H1 (cell line): ENCODE measurements around the gene TMPRSS2. TPM values are rescaled to one million over a fixed set of nuclear protein-coding genes. Genes with fewer than 3 reads are reported as not detected.

Source experiments
- BCL11A ChIP-seq, 2 experiments: IDR thresholded peaks; one replicate each; pipeline ENCODE4 v1.6.1; 2011; ENCODE audit warnings: low read depth in 2 of 2, low read length in 2 of 2, mild to moderate bottlenecking in 2 of 2
- CBX5 ChIP-seq: fragments of 300-800, 300-1000 bp; sonication (generic); IDR thresholded peaks from 2 replicates; pipeline ENCODE4 v1.7.1; 2016; ENCODE audit warnings: antibody characterized with exemption, low read length, low read depth
- CEBPB ChIP-seq: IDR thresholded peaks from 2 replicates; pipeline ENCODE4 v1.6.1; 2012; ENCODE audit warnings: low read depth, low read length
- CTBP2 ChIP-seq: IDR thresholded peaks from 2 replicates; pipeline ENCODE4 v1.7.0; 2011; ENCODE audit warnings: borderline replicate concordance, mild to moderate bottlenecking, moderate library complexity, mixed read lengths, low read length; ENCODE audit not compliant: insufficient read depth, insufficient read length
- TAF1 ChIP-seq: IDR thresholded peaks from 2 replicates; pipeline ENCODE4 v1.6.1; 2011; ENCODE audit warnings: mild to moderate bottlenecking, low read depth, low read length
- polyA plus RNA-seq, 7 experiments: library from polyadenylated mRNA; depleted of rRNA in 3 of 7; stranded (reverse) in 5 of 7; unstranded in 2 of 7; fragments of >200 nt in 5 of 7; fragments of 200-250 nt in 2 of 7; gene quantifications; 1 replicate in 5 of 7; 2 replicates in 1 of 7; 4 replicates in 1 of 7; pipeline versions ENCODE4 v1.2.1 to v1.2.3, GENCODE V29; 2011 to 2013; ENCODE audit warnings: missing spikeins in 2 of 7, mixed read lengths in 2 of 7
- total RNA-seq: library from RNA; stranded (reverse); fragmentation: NEBNext Ultra II Directional; extraction: Animal tissue kit (Norgen Biotek cat#: 25700); gene quantifications from 2 replicates; pipeline ENCODE4 v1.2.1, GENCODE V29; 2021
- TF ChIP-seq, protein P1 (sequence below): IDR thresholded peaks from 2 replicates; pipeline ENCODE4 v1.6.1; 2012; ENCODE audit warnings: inconsistent platforms

The TMPRSS2 gene
- total and polyA plus RNA-seq, 2 of the 8 experiments (the other 6 are each of a cell fraction or from before 2014, with no cell fraction given), result 9.2 to 11.0 TPM

DNA sequence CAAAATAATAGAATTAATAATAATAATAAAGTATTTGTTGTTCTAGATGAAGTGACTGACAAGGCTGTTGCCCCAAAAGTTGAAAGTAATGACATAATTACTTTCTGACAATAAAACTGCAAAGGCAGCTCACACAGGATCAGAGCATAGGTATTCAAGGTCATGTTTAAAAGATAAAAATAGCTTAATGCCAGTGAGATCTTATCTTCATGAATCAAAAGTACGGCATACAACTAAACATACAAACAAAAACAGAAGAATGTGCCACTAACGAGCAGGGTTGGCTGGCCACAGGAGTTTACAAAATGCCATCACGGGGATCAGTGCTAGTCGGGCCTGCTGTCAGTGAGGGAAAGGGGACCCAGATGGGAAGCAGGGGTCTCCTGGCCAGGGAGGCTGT is 22.4 kb upstream of the TMPRSS2 start (continued):
- TF ChIP-seq, protein P1, sequence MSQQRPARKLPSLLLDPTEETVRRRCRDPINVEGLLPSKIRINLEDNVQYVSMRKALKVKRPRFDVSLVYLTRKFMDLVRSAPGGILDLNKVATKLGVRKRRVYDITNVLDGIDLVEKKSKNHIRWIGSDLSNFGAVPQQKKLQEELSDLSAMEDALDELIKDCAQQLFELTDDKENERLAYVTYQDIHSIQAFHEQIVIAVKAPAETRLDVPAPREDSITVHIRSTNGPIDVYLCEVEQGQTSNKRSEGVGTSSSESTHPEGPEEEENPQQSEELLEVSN, result no peak
- TF ChIP-seq BCL11A (IDR thresholded peaks at IDR 0.05; ENCODE audit: low read depth in 2 of 2, low read length in 2 of 2), result no peak
- no peak for TF ChIP-seq CEBPB
- no peak for TF ChIP-seq TAF1
- TF ChIP-seq CTBP2, result no peak
- no peak for TF ChIP-seq CBX5
